Calu3 (cell line): Measurements from ENCODE around the gene RALGPS2. TPM values are rescaled to one million over a fixed set of nuclear protein-coding genes. Genes with fewer than 3 reads are reported as not detected.

Source experiments
- BruUV-seq: library from RNA; stranded (reverse); fragments of 400-500 nt; replicated peaks from 2 replicates; lab custom pipeline; 2021; lab: Mats Ljungman, UMichigan
- CTCF ChIA-PET: fragments of 300-600 bp; sonication (Branson Sonifier 250); formaldehyde crosslinking; loops from one replicate; lab custom pipeline; 2022; ENCODE audit warnings: antibody characterized with exemption; lab: Charles Lee
- DNase-seq: peaks from one replicate; pipeline ENCODE4 v3.0.0; 2022
- H3K27ac Mint-ChIP-seq: one replicate; pipeline ENCODE4 v1.8.0; 2022; ENCODE audit warnings: mixed read lengths; ENCODE audit not compliant: unreplicated experiment
- H3K27me3 Mint-ChIP-seq: one replicate; pipeline ENCODE4 v1.8.0; 2022; ENCODE audit warnings: mixed read lengths; ENCODE audit not compliant: unreplicated experiment
- H3K36me3 Mint-ChIP-seq: one replicate; pipeline ENCODE4 v1.8.0; 2022; ENCODE audit warnings: mild to moderate bottlenecking, moderate library complexity, mixed read lengths; ENCODE audit not compliant: insufficient read depth, unreplicated experiment
- H3K4me1 Mint-ChIP-seq: one replicate; pipeline ENCODE4 v1.8.0; 2022; ENCODE audit warnings: mild to moderate bottlenecking, low read depth, mixed read lengths; ENCODE audit not compliant: unreplicated experiment
- H3K4me3 Mint-ChIP-seq: one replicate; pipeline ENCODE4 v1.8.0; 2022; ENCODE audit warnings: mild to moderate bottlenecking, low read depth, moderate library complexity, mixed read lengths; ENCODE audit not compliant: unreplicated experiment
- H3K9me3 Mint-ChIP-seq: one replicate; pipeline ENCODE4 v1.8.0; 2022; ENCODE audit warnings: low read depth, mixed read lengths; ENCODE audit not compliant: unreplicated experiment
- CTCF ChIP-seq: fragments of 200-600 bp; IDR thresholded peaks from one replicate; pipeline ENCODE4 v1.8.0; 2022; ENCODE audit warnings: antibody characterized with exemption; ENCODE audit not compliant: unreplicated experiment
- intact Hi-C: fragments of 100-400 bp; cut with micrococcal nuclease; formaldehyde crosslinking; loops from one replicate; pipeline ENCODE4 v1.10.0; 2022; ENCODE audit not compliant: unreplicated experiment
- total RNA-seq: library from RNA; stranded (reverse); gene quantifications from 2 replicates; pipeline ENCODE4 v1.2.3, GENCODE V29; 2022

Gene RALGPS2
- total RNA-seq, 1 experiment from 2014 or later = 47.6 TPM

DNA sequence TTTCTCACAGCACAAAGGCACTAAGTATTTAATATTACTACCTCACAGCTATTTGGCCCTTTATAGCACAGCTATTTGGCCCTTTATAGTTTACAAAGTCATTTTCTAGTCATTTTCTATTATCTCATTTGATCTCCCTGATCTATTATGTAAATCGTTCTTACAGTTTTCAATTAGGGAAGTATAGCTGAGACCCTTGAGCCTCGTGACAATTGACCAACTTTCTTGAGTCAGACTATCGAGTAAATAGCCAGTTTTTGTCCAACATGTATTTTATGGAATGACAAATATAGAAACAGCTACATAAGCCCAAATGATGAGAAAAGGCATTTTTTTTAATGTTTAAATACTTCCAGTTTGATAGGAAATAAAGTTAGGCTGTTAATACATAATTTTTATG, 152.9 kb downstream of the RALGPS2 start:
- no TSS peak for BruUV-seq
- no peaks in the 10 kb centered on the region for H3K36me3 Mint-ChIP-seq
- intact Hi-C loops = no loop called here

GRCh38 chr1:178881950-178882349, 156.9 kb downstream of the RALGPS2 start:
- no TSS peak for BruUV-seq

More for the DNA sequence above, 152.9 kb downstream of the RALGPS2 start:
- TF ChIP-seq CTCF = no peak
- H3K27me3 Mint-ChIP-seq = no peaks in the 10 kb centered on the region
- H3K9me3 Mint-ChIP-seq = no peaks in the 10 kb centered on the region
- CTCF ChIA-PET = no interaction called here
- no peak for DNase-seq
- H3K27ac Mint-ChIP-seq = no peak overlapping the region
- peaks cover 4% of the 10 kb centered on the region for H3K4me1 Mint-ChIP-seq
- H3K4me3 Mint-ChIP-seq = no peak overlapping the region

DNA sequence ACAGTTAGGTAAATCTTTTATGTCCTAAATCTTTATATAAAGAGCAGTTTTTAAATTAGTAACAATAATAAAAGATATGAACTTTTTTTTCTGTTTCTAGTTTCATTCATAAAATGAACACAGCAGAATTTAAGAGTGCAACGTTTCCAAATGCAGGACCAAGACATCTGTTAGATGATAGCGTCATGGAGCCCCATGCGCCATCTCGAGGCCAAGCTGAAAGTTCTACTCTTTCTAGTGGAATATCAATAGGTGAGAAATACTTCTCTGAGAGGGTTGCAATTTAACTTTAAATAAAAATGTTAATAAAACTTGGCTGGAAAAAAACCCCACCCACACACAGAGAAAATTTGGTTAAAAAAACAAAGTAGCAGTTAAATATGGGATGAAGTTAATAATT, 160.8 kb downstream of the RALGPS2 start:
- H3K4me3 Mint-ChIP-seq = no peak overlapping the region
- CTCF ChIA-PET = no interaction called here
- no peak for TF ChIP-seq CTCF
- H3K9me3 Mint-ChIP-seq = no peaks in the 10 kb centered on the region
- H3K4me1 Mint-ChIP-seq = peaks cover 9% of the 10 kb centered on the region
- intact Hi-C loops = no loop called here
- H3K36me3 Mint-ChIP-seq = no peaks in the 10 kb centered on the region
- no TSS peak for BruUV-seq
- peak overlapping the region; percentile 4 for H3K27ac Mint-ChIP-seq
- no peaks in the 10 kb centered on the region for H3K27me3 Mint-ChIP-seq
- DNase-seq = no peak

More at GRCh38 chr1:178881950-178882349, 156.9 kb downstream of the RALGPS2 start:
- Mint-ChIP-seq H3K4me1 (peaks cover 9% of the 10 kb centered on the region), H3K36me3 (no peaks in the 10 kb centered on the region), H3K27ac (no peak overlapping the region), H3K4me3 (no peak overlapping the region), H3K27me3 (no peaks in the 10 kb centered on the region), H3K9me3 (no peaks in the 10 kb centered on the region)
- TF ChIP-seq CTCF = no peak
- intact Hi-C loops = no loop called here
- no peak for DNase-seq
- CTCF ChIA-PET = interaction anchor here (0.5 to 1.8 kb wide), 2 partner anchors 10 to 714 kb away, joined by 3 to 4 read pairs; no protein-coding TSS in a partner anchor

GRCh38 chr1:178886551-178886950, 161.5 kb downstream of the RALGPS2 start:
- H3K27me3 Mint-ChIP-seq = no peaks in the 10 kb centered on the region
- CTCF ChIA-PET = no interaction called here
- H3K27ac Mint-ChIP-seq = peak overlapping the region; percentile 4
- no peak for DNase-seq
- H3K4me1 Mint-ChIP-seq = peaks cover 9% of the 10 kb centered on the region
- intact Hi-C loops = no loop called here
- no peak overlapping the region for H3K4me3 Mint-ChIP-seq
- H3K9me3 Mint-ChIP-seq = no peaks in the 10 kb centered on the region
- BruUV-seq = no TSS peak
- no peak for TF ChIP-seq CTCF
- no peaks in the 10 kb centered on the region for H3K36me3 Mint-ChIP-seq
